HepG2 (cell line): ENCODE results near the gene NR1H2. TPM values are rescaled to one million over a fixed set of nuclear protein-coding genes. Genes with fewer than 3 reads are reported as not detected.
A peak's percentile ranks its signal among the peaks of the same experiment; 100 is the strongest.
"Not testable (repeated sequence)": the region's sequence is repeated elsewhere in the genome, so short reads cannot be mapped to it uniquely, and the experiment has no call there.

Experiments
- ATAC-seq: fragments of 200-7000 bp; cut with Tn5 transposase; 3 replicates; pipeline ENCODE4 v1.9.1; 2020; ENCODE audit warnings: mild to moderate bottlenecking, moderate library complexity
- BruUV-seq: library from RNA; stranded (reverse); fragments of 400-500 nt; replicated peaks from 2 replicates; lab custom pipeline; 2021; lab: Mats Ljungman, UMichigan
- CTCF ChIA-PET: fragments of 300-600 bp; formaldehyde crosslinking; extraction: SDS; loops from one replicate; lab custom pipeline; 2021; ENCODE audit warnings: low total read pairs, inconsistent platforms, low intra/inter-chr PET ratio; lab: Yijun Ruan, JAX
- POLR2A ChIA-PET: fragments of 350-600 bp; sonication (Branson Sonifier 250); formaldehyde crosslinking; loops from one replicate; lab custom pipeline; 2020; ENCODE audit warnings: antibody characterized with exemption, inconsistent platforms; lab: Yijun Ruan, JAX
- DNase-seq: peaks from one replicate; pipeline ENCODE4 v3.0.0-alpha.2; 2015; ENCODE audit warnings: low spot score
- FAIRE-seq: peaks from 3 replicates; lab custom pipeline; 2011; peaks lifted over from hg19 to GRCh38; lab: Jason Lieb, UNC
- H2AFZ ChIP-seq: one replicate; pipeline ENCODE4 v1.6.1; 2011; ENCODE audit warnings: low read length, inconsistent platforms
- H3K27ac ChIP-seq: fragments of 300-600 bp; 3 replicates; pipeline ENCODE4 v1.8.0; 2011; ENCODE audit warnings: mixed run types, mild to moderate bottlenecking, mixed read lengths, low read length, inconsistent platforms; ENCODE audit not compliant: insufficient read depth; ENCODE audit errors: extremely low read length
- H3K27me3 ChIP-seq, 2 experiments: fragments of 200-600 bp in 1 of 2; 2 replicates in 1 of 2; 3 replicates in 1 of 2; pipeline versions ENCODE4 v1.6.0 to v1.8.0; 2011; ENCODE audit warnings: low read length in 2 of 2, mild to moderate bottlenecking in 2 of 2, moderate library complexity in 2 of 2, inconsistent platforms in 1 of 2; ENCODE audit not compliant: insufficient read depth in 2 of 2, control insufficient read depth in 1 of 2
- H3K36me3 ChIP-seq, 2 experiments: fragments of 200-600 bp in 1 of 2; replicated peaks in 1 of 2; 2 replicates in 1 of 2; 3 replicates in 1 of 2; pipeline versions ENCODE4 v1.5.1 to v1.8.0; 2011; ENCODE audit warnings: low read length in 2 of 2, inconsistent platforms in 1 of 2; ENCODE audit not compliant: insufficient read depth in 2 of 2, control insufficient read depth in 1 of 2
- H3K4me1 ChIP-seq: 2 replicates; pipeline ENCODE4 v1.5.1; 2012; ENCODE audit warnings: low read length, inconsistent platforms; ENCODE audit not compliant: insufficient read depth
- H3K4me2 ChIP-seq: 2 replicates; pipeline ENCODE4 v1.6.0; 2011; ENCODE audit warnings: low read depth, low read length, inconsistent platforms
- H3K4me3 ChIP-seq, 3 experiments: fragments of 200-600 bp in 1 of 3; sonication (generic), shearing (Covaris generic) in 1 of 3; replicated peaks in 1 of 3; 2 replicates each; pipeline ENCODE4 v1.5.1; 2011 to 2016; ENCODE audit warnings: low read length in 3 of 3, inconsistent platforms in 2 of 3, low read depth in 2 of 3, mild to moderate bottlenecking in 2 of 3, control low read depth in 1 of 3, mixed read lengths in 1 of 3; ENCODE audit not compliant: insufficient read depth in 1 of 3
- H3K79me2 ChIP-seq: one replicate; pipeline ENCODE4 v1.6.1; 2011; ENCODE audit warnings: low read length, inconsistent platforms; ENCODE audit not compliant: insufficient read depth
- H3K9ac ChIP-seq: 2 replicates; pipeline ENCODE4 v1.6.0; 2011; ENCODE audit warnings: mild to moderate bottlenecking, low read depth, low read length, inconsistent platforms; ENCODE audit not compliant: insufficient read depth
- H3K9me3 ChIP-seq: 2 replicates; pipeline ENCODE4 v1.5.1; 2012; ENCODE audit warnings: mild to moderate bottlenecking, low read length
- H4K20me1 ChIP-seq: 2 replicates; pipeline ENCODE4 v1.6.0; 2011; ENCODE audit warnings: inconsistent platforms, mild to moderate bottlenecking, low read length, moderate library complexity; ENCODE audit not compliant: insufficient read depth
- CHD4 ChIP-seq: fragments of 200-600 bp; sonication (generic); IDR thresholded peaks from 2 replicates; pipeline ENCODE4 v1.7.0; 2017; ENCODE audit warnings: mild to moderate bottlenecking, low read length, borderline replicate concordance
- NR2C2 ChIP-seq: sonication (generic); formaldehyde crosslinking; IDR thresholded peaks from 2 replicates; pipeline ENCODE4 v1.4.0; 2020; ENCODE audit warnings: missing genetic modification reagents, mild to moderate bottlenecking, moderate library complexity, borderline replicate concordance
- SP2 ChIP-seq: sonication (generic); formaldehyde crosslinking; IDR thresholded peaks from 2 replicates; pipeline ENCODE4 v1.5.1; 2020; ENCODE audit warnings: mild to moderate bottlenecking, missing genetic modification reagents
- ZFX ChIP-seq: sonication (generic); formaldehyde crosslinking; IDR thresholded peaks from 2 replicates; pipeline ENCODE4 v1.4.0; 2020; ENCODE audit warnings: mild to moderate bottlenecking, low read depth, missing genetic modification reagents, moderate library complexity
- ZMYM2 ChIP-seq: sonication (generic); formaldehyde crosslinking; IDR thresholded peaks from 2 replicates; pipeline ENCODE4 v1.8.0; 2022; ENCODE audit warnings: mild to moderate bottlenecking, missing genetic modification reagents
- ZMYM3 ChIP-seq: sonication (generic); formaldehyde crosslinking; IDR thresholded peaks from 2 replicates; pipeline ENCODE4 v1.5.1; 2020; ENCODE audit warnings: mild to moderate bottlenecking, missing genetic modification reagents
- ZNF430 ChIP-seq: sonication (generic); formaldehyde crosslinking; IDR thresholded peaks from 2 replicates; pipeline ENCODE4 v1.9.0; 2021; ENCODE audit warnings: mild to moderate bottlenecking, missing genetic modification reagents
- ZNF605 ChIP-seq: sonication (generic); formaldehyde crosslinking; IDR thresholded peaks from 2 replicates; pipeline ENCODE4 v1.8.0; 2022; ENCODE audit warnings: mild to moderate bottlenecking, missing genetic modification reagents
- ZNF747 ChIP-seq: sonication (generic); formaldehyde crosslinking; IDR thresholded peaks from 2 replicates; pipeline ENCODE4 v1.8.1; 2023; ENCODE audit warnings: missing genetic modification reagents, mild to moderate bottlenecking, borderline replicate concordance
- WGBS: methylation state at CpG from one replicate; pipeline ENCODE4 v1.1.6; 2017; ENCODE audit warnings: low lambda C conversion rate; 5-methylcytosine and 5-hydroxymethylcytosine counted together
- in situ Hi-C: cut with HindIII; loops from 2 replicates; pipeline ENCODE4 v1.10.0; 2017; ENCODE audit warnings: low pct_unique_long_range_greater_than_20kb; ENCODE audit not compliant: extremely low pct_ligation_motif_present
- intact Hi-C: fragments of 100-400 bp; cut with micrococcal nuclease; formaldehyde crosslinking; loops from one replicate; pipeline ENCODE4 v1.10.0; 2022; ENCODE audit not compliant: unreplicated experiment
- polyA plus RNA-seq, 8 experiments: library from polyadenylated mRNA; depleted of rRNA in 3 of 8; stranded (reverse) in 7 of 8; unstranded in 1 of 8; fragments of >200 nt; fragmentation: Illumina TruSeq in 4 of 8; extraction: Trizol in 4 of 8; gene quantifications; 2 replicates each; pipeline versions ENCODE4 v1.2.1 to v1.2.3, GENCODE V29; 2011 to 2016; ENCODE audit warnings: low read depth in 4 of 8, missing spikeins in 1 of 8, mixed read lengths in 1 of 8; ENCODE audit not compliant: insufficient read depth in 1 of 8
- total RNA-seq, 5 experiments: library from RNA; depleted of rRNA; stranded (reverse); fragments of >200 nt; fragmentation: Illumina TruSeq; extraction: Trizol; gene quantifications; 2 replicates each; pipeline ENCODE4 v1.2.3, GENCODE V29; 2016; ENCODE audit warnings: low read depth in 1 of 5
- TF ChIP-seq, protein P1 (sequence below): sonication (generic); formaldehyde crosslinking; IDR thresholded peaks from 2 replicates; pipeline ENCODE4 v1.4.0; 2020; ENCODE audit warnings: missing genetic modification reagents
- TF ChIP-seq, protein P2 (sequence below): sonication (generic); formaldehyde crosslinking; IDR thresholded peaks from 2 replicates; pipeline ENCODE4 v1.4.0; 2020; ENCODE audit warnings: mild to moderate bottlenecking, missing genetic modification reagents, borderline replicate concordance

Gene NR1H2
- total and polyA plus RNA-seq, 2 of the 13 experiments (the other 11 are each of a cell fraction or from before 2014, with no cell fraction given) = 10.3 to 13.5 TPM

DNA sequence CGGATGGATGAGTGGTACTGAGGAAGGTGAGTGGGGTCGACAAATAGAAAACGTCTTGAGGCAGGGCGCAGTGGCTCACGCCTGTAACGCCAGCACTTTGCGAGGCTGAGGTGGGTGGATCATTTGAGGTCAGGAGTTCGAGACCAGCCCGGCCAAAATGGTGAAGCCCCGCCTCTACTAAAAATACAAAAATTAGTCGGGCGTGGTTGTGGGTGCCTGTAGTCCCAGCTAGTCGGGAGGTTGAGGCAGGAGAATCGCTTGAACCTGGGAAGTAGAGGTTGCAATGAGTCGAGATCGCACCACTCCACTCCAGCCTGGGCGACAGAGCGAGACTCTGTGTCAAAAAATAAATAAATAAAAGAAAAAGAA is 46.3 kb upstream of the NR1H2 start:
- H4K20me1 ChIP-seq, BruUV-seq, H2AFZ ChIP-seq, DNase-seq, CTCF ChIA-PET, H3K36me3 ChIP-seq, ATAC-seq, H3K27me3 ChIP-seq, H3K79me2 ChIP-seq, H3K9me3 ChIP-seq, FAIRE-seq: not testable (repeated sequence)
- intact Hi-C loops = loop anchor here (5.0 kb wide), 1 partner anchor 68 kb away; no protein-coding TSS in a partner anchor
- peaks cover 66% of the 10 kb centered on the region for H3K4me1 ChIP-seq
- peak overlapping the region; percentile 58; the same call in 1 of the 2 replicates for H3K9ac ChIP-seq
- in situ Hi-C loops = loop anchor here (5.0 kb wide), 1 partner anchor 68 kb away; no protein-coding TSS in a partner anchor
- 31% methylated on average over 17 of the region's 18 CpGs for WGBS
- TF ChIP-seq NR2C2 (CRISPR knock-in tag) (0 out of 2 replicates have a peak, but pooled peaks have one; percentile 30), CHD4 (0 out of 2 replicates have a peak, but pooled peaks have one; percentile 55), ZNF430 (peak; percentile 54; the same call in 1 of the 2 replicates), ZMYM2 (peak; percentile 79), ZNF605 (0 out of 2 replicates have a peak, but pooled peaks have one; percentile 20), ZMYM3 (peak; percentile 19; the same call in 1 of the 2 replicates), ZNF747 (0 out of 2 replicates have a peak, but pooled peaks have one; percentile 58), ZFX (CRISPR knock-in tag) (0 out of 2 replicates have a peak, but pooled peaks have one; percentile 13), SP2 (CRISPR knock-in tag) (peak; percentile 10; the same call in 1 of the 2 replicates)
- TF ChIP-seq, protein P1, sequence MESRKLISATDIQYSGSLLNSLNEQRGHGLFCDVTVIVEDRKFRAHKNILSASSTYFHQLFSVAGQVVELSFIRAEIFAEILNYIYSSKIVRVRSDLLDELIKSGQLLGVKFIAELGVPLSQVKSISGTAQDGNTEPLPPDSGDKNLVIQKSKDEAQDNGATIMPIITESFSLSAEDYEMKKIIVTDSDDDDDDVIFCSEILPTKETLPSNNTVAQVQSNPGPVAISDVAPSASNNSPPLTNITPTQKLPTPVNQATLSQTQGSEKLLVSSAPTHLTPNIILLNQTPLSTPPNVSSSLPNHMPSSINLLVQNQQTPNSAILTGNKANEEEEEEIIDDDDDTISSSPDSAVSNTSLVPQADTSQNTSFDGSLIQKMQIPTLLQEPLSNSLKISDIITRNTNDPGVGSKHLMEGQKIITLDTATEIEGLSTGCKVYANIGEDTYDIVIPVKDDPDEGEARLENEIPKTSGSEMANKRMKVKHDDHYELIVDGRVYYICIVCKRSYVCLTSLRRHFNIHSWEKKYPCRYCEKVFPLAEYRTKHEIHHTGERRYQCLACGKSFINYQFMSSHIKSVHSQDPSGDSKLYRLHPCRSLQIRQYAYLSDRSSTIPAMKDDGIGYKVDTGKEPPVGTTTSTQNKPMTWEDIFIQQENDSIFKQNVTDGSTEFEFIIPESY (CRISPR knock-in tag) = 0 out of 2 replicates have a peak, but pooled peaks have one; percentile 4
- TF ChIP-seq, protein P2, sequence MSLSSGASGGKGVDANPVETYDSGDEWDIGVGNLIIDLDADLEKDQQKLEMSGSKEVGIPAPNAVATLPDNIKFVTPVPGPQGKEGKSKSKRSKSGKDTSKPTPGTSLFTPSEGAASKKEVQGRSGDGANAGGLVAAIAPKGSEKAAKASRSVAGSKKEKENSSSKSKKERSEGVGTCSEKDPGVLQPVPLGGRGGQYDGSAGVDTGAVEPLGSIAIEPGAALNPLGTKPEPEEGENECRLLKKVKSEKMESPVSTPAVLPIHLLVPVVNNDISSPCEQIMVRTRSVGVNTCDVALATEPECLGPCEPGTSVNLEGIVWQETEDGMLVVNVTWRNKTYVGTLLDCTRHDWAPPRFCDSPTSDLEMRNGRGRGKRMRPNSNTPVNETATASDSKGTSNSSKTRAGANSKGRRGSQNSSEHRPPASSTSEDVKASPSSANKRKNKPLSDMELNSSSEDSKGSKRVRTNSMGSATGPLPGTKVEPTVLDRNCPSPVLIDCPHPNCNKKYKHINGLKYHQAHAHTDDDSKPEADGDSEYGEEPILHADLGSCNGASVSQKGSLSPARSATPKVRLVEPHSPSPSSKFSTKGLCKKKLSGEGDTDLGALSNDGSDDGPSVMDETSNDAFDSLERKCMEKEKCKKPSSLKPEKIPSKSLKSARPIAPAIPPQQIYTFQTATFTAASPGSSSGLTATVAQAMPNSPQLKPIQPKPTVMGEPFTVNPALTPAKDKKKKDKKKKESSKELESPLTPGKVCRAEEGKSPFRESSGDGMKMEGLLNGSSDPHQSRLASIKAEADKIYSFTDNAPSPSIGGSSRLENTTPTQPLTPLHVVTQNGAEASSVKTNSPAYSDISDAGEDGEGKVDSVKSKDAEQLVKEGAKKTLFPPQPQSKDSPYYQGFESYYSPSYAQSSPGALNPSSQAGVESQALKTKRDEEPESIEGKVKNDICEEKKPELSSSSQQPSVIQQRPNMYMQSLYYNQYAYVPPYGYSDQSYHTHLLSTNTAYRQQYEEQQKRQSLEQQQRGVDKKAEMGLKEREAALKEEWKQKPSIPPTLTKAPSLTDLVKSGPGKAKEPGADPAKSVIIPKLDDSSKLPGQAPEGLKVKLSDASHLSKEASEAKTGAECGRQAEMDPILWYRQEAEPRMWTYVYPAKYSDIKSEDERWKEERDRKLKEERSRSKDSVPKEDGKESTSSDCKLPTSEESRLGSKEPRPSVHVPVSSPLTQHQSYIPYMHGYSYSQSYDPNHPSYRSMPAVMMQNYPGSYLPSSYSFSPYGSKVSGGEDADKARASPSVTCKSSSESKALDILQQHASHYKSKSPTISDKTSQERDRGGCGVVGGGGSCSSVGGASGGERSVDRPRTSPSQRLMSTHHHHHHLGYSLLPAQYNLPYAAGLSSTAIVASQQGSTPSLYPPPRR (CRISPR knock-in tag) = 0 out of 2 replicates have a peak, but pooled peaks have one; percentile 35
- peak overlapping the region; percentile 51 to 80 (median 54) for H3K4me3 ChIP-seq
- POLR2A ChIA-PET = interaction anchor here (1.0 to 1.7 kb wide), 9 partner anchors 16 to 182 kb away, joined by 3 to 10 read pairs (median 4); partner anchors contain the start of genes NR1H2 and POLD1
- H3K4me2 ChIP-seq = peak overlapping the region; percentile 99
- H3K27ac ChIP-seq = peak overlapping the region; percentile 51
